Kidney epithelial cell (primary cell): ENCODE data around the gene PROS1. TPM values are rescaled to one million over a fixed set of nuclear protein-coding genes. Genes with fewer than 3 reads are reported as not detected.

Source experiments
- DNase-seq: peaks from one replicate; pipeline ENCODE4 v3.0.0-alpha.2; 2010; ENCODE audit warnings: low read depth
- H3K27me3 ChIP-seq: 2 replicates; pipeline ENCODE4 v1.6.0; 2011; ENCODE audit warnings: low read length; ENCODE audit not compliant: control insufficient read depth, insufficient read depth
- H3K36me3 ChIP-seq: 2 replicates; pipeline ENCODE4 v1.5.1; 2011; ENCODE audit warnings: low read length; ENCODE audit not compliant: control insufficient read depth, insufficient read depth
- H3K4me3 ChIP-seq: 2 replicates; pipeline ENCODE4 v1.5.1; 2011; ENCODE audit warnings: low read depth, mild to moderate bottlenecking, control low read depth, low read length
- CTCF ChIP-seq: IDR thresholded peaks from 2 replicates; pipeline ENCODE4 v1.5.1; 2011; ENCODE audit warnings: mild to moderate bottlenecking, moderate library complexity, low read length, control low read depth, inconsistent platforms; ENCODE audit not compliant: insufficient read depth, poor library complexity, severe bottlenecking
- total RNA-seq: library from RNA; depleted of rRNA; stranded (reverse); fragments of >200 nt; gene quantifications from 2 replicates; pipeline ENCODE4 v1.2.3, GENCODE V29; 2015

PROS1 gene
- total RNA-seq, 1 donor from 2014 or later, result 14.1 TPM

GRCh38 chr3:93936549-93936948, 37.1 kb downstream of the PROS1 start:
- Histone ChIP-seq H3K36me3 (no peaks in the 10 kb centered on the region), H3K4me3 (no peak overlapping the region), H3K27me3 (no peaks in the 10 kb centered on the region)
- DNase-seq, result no peak
- TF ChIP-seq CTCF, result no peak

- Histone ChIP-seq H3K4me3 (no peak overlapping the region), H3K36me3 (no peaks in the 10 kb centered on the region), H3K27me3 (no peaks in the 10 kb centered on the region)
- DNase-seq, result no peak
- TF ChIP-seq CTCF, result no peak
Observed at GRCh38 chr3:93934366-93935046, 39.2 kb downstream of the PROS1 start.

GRCh38 chr3:93931597-93932229, 42.0 kb downstream of the PROS1 start:
- TF ChIP-seq CTCF, result no peak
- Histone ChIP-seq H3K27me3 (no peaks in the 10 kb centered on the region), H3K36me3 (no peaks in the 10 kb centered on the region), H3K4me3 (no peak overlapping the region)
- no peak for DNase-seq

- DNase-seq, result no peak
- TF ChIP-seq CTCF, result no peak
- Histone ChIP-seq H3K27me3 (no peaks in the 10 kb centered on the region), H3K36me3 (no peaks in the 10 kb centered on the region), H3K4me3 (no peak overlapping the region)
Observed at GRCh38 chr3:93930041-93930440, 43.7 kb downstream of the PROS1 start.

- no peak for TF ChIP-seq CTCF
Observed at GRCh38 chr3:93926789-93927188, 46.9 kb downstream of the PROS1 start.

GRCh38 chr3:93924491-93924890, 49.2 kb downstream of the PROS1 start:
- H3K36me3 ChIP-seq, result no peaks in the 10 kb centered on the region
- TF ChIP-seq CTCF, result no peak
- H3K4me3 ChIP-seq, result no peak overlapping the region
- DNase-seq, result no peak
- H3K27me3 ChIP-seq, result no peaks in the 10 kb centered on the region

More at GRCh38 chr3:93926789-93927188, 46.9 kb downstream of the PROS1 start:
- no peak for DNase-seq
- Histone ChIP-seq H3K27me3 (no peaks in the 10 kb centered on the region), H3K36me3 (no peaks in the 10 kb centered on the region), H3K4me3 (no peak overlapping the region)
